Measurements from ENCODE around the gene FAXC.
A peak's percentile ranks its signal among the peaks of the same experiment; 100 is the strongest.
"Not testable (repeated sequence)": the region's sequence is repeated elsewhere in the genome, so short reads cannot be mapped to it uniquely, and the experiment has no call there.

FAXC gene

DNA sequence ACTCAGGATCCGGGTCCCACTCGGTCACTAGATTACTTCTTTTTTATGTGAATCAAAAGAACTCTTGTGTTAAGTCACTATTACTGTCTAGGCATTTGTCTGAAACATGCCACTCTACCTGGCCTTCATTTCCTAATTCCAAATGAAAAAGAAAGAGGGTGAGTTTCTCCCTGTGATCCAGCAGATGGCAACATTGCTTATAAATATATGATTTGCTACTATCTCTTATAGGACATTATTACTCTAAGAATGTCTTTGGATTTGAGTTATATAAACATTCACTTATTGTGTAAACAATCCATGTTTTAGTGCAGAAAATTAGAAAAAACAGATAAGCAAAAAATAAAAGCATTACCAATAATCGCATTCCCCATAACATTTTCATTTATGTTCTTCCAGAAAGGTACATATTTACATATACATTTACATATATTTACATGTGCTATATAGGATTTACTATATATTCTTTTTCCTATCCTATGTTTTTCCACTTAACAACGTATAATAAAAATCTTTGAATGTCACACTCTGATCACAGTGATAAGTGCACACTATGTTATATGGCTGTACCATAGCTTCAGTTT lies 66.9 kb downstream of the FAXC start:
- peak; percentile 46 to 49 for DNase-seq

DNA sequence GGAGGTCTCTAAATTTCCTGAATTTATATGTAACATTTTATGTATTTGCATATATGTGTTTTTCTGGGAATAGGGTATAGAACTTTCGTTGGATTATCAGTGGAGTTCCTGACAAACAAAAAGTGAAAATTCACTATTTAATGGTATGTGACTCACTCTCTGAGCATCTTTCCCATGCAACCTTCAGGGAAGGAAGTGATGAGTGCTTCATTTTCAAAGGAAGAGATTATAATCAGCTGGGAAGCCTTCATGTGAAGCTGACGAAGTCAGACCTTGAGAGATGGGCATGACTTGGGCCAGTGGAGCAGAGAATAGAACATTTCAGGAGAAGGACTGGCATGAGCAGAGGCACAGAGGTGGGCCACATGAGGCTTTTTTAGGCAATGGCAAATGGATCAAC lies 72.7 kb downstream of the FAXC start:
- DNase-seq, result no peak

DNA sequence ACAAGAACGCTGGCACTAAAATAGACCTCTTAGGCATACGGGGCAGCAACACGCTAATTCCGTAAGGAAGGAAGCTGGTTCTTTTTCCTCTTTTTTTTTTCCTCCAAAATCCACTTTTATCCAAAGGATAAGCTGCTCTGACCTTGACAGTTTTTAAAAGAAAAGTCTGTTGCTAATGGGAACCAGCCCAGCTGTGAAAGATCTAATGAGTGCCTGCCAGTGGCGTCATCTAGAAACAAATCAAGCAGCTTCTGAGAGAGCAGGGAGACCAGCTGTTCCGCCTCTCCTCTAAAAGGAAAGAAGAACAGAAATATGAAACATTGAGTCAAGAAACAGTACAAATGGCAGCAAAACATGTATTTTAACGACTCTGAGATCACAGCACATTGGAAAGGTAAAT lies 78.6 kb downstream of the FAXC start:
- no peak for DNase-seq

DNA sequence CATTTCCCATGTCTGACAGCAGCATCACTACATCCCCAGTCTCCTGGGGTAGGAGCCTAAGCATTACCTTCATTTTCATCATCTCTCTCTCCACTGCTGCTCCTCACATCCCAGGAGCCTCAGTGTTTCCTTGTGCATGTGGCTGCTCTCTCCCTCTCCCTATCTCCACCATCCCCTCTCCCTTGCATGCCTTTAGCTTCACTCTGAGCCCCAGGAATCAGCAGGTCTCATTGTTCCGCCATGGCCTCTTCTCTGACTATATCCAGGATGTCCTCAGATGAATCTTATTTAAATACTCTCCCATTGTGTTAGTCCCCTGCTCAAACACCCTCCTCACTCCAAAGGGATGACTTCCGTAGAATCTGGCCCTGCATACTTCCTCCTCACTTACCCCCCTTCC lies 79.4 kb downstream of the FAXC start:
- DNase-seq, result no peak

DNA sequence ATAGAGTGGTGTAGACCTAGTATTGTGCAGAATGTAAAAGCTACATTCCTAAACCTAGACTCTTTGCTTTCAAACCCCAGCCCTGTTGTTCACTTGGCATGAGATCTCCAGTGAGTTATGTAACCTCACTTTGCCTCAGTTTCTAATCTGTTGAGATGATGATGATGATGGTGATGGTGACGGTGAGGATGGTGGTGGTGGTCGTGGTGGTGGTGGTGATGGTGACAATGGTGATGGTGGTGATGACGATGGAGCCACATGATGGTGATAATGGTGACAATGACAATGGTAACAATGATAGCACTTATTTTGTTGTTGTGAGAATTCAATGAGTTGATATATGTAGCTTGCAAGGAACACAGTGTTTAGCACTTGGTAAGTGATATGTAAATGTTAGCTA lies 80.3 kb downstream of the FAXC start:
- DNase-seq, result no peak

DNA sequence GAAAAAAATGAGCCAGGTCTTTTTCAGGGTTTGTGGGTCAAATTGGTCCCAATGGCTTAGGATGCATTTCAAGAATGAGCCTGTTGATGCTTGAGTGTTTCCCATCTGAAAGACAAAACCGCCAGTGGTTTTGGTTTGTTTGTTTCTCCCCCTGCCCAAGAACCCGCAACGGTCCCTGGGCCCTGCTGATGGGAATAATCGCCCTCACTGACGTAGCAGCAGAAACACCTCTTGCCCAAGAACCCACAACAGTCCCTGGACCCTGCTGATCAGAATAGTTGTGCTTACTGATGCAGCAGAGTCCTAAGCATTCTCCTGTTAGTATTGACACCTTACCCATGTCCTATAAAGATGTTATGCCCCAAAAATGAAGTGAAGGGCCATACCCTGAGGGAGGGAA lies 82.5 kb downstream of the FAXC start:
- DNase-seq, result not testable (repeated sequence)

DNA sequence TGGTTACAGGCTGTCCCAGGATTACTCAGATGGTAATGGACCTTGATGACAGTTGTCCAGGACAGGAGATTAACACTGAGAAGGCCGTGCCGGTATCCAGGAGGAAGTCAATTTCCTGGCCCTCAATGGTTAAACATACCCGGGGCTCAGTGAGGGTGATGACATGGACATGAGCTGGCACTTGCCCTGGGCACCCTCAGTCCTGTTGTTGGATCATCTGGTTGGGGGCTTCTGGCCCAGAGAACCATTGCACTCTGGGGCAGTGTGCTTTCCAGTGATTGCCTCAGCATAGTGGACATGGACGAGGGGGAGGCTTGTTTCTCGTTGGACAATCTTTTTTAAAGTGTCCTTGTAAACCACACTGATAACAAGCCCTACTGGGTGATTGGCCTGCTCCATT lies 84.0 kb downstream of the FAXC start:
- DNase-seq, result not testable (repeated sequence)

DNA sequence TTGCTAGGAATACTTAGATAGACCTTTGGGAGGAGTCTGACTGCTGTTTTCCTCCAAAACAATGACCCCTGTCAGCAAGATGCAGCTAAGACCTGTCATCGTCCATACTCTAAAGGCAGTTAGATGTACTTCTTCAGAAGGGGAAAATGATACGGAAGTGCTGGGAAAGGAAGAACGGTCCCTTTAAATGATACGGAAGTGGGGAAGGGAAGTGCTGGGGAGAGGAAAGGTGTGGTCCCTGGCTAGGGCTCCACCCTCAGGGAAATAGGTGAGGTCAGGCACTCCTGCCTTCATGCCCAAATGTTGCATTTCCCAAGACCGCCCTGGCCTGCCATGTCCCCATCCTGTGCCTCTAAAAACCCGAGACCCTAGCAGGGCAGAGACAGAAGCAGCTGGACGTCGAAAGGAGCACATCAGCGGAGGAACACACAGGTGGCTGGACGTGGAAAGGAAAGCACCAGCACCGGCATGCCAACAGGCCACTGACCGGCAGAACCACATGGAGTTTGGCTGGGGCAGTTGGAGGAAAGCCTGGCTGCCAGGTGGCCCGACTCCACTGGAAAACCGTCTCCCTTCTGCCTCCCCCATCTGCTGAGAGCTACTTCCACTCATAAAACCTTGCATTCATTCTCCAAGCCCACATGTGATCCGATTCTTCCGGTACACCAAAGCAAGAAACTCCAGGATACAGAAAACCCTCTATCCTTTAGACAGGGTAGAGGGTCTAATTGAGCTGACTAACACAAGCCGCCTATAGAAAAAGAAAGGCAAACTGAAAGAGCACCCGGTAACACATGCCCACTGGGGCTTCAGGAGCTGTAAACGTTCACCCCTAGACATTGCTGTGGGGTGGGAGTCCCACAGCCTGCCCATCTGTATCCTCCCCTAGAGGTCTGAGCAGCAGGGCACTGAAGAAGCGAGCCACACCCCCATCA lies 94.6 kb downstream of the FAXC start:
- DNase-seq, result no peak

DNA sequence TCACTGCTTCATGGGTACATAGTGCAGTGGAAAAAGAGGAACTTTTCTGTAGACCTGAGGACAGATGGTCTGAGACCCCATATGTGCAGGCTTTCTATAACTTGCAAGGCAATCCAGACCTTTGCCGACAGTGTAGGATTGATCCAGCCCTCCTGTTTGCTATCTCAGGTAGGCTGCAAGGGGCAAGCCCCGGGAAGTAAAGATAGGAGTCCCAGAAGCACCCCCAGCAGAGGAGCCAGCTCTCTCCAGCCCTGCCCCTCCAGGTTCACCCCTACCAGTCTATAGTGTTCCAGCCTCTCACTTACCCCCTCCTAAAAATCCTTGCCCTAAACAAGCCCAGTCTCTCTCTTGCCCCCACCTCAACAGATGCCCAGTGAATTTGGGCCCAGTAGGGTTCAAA lies 96.2 kb downstream of the FAXC start:
- no peak for DNase-seq

DNA sequence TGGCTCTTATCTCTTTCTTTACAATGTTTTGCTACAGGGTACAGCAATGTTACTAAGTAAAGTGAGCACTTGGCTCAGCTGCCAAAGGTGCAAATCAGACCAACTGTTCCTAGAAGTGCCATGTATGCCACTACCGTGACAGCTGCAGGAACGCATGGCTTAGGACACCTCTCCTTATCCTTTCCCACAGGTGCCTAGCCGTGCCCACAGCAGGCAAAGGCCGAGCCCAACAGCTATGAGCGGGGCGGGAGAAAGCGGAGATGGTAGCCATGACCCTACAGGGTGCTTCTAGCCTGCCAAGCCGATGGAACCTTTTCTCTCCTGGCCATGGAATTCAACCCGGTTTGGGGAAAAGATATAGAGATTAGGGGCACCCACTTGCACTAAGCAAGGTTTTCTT lies 97.1 kb downstream of the FAXC start:
- DNase-seq, result no peak

DNA sequence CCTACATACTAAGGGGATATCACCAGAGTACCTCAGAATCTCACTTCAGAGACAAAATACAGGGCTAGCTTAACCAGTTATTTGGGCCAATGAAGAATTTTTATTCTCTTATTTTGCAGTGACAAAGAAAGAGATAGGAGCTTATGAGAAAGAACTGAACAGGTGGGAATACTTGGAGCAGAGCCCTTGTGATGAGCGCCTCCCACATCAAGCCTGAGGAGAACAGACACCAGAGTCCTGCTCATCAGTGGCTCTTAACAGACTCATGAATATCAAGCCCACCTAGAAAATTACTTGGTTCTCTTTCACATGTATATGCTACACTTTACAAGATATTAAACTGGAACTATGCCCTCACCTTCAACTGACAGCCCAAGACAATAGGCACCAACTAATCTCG lies 99.0 kb downstream of the FAXC start:
- DNase-seq, result no peak

DNA sequence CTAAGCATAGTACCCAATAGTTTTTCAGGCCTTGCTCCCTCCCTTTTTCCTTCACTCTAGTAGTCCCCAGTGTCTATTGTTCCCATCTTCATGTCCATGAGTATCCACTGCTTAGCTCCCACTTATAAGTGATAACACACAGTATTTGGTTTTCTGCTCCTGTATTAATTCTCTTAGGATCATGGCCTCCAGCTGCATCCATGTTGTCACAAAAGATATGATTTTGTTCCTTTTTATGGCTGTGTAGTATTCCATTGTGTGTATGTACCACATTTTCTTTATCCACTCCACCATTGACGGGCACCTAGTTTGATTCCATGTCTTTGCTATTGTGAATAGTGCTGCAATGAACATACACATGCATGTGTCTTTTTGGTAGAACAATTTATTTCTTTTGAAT lies 102.9 kb downstream of the FAXC start:
- no peak for DNase-seq

DNA sequence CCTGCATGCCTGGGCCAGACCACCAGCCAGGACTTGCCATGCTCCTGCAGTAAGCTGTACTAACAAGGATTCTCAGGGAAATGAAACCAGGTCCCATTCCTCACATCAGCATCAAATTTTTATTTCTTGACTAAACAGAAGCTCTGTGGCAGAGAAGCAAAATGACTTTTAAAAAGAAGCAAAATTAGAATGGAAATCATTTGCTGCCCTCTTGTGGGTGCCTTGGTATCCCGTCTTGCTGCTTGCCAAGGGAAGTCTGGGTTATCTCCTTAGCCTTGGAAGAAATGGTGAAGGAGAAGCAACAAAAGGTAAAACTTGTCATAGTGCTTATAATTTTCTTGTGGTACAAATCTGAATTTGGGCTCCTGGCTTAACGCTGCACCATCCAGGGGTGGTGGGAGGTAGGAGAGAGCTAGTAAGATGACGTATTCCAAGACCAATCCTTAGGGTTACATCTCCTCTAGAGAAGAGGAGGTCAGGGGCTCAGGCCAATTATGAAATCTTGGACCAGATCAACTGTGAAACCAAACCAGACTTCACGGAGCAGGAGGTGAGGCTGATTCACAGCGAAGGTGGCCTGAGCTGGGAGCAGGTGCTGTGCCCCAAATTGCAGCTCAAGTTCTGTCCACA lies 107.5 kb downstream of the FAXC start:
- peak in 1 of 2 experiments; percentile 56 for DNase-seq

DNA sequence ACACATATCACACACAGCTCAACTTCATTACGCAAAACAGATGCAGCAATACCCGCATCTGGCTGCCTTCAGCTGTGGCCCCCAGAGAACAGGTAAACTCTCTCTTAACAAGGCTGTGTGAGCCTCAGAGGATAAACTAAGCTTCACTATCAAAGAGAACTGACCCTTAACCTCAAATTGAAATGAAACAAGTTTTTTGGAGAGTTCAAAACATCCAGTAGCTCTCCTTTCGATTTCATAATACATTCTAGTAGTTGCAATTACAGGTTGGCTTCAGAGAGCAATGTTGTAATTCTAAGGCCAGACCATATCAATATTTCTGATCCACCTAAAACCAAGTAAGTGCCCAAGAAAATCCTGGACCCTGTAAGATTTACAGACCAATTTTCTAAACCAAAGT lies 113.5 kb downstream of the FAXC start:
- no peak for DNase-seq

DNA sequence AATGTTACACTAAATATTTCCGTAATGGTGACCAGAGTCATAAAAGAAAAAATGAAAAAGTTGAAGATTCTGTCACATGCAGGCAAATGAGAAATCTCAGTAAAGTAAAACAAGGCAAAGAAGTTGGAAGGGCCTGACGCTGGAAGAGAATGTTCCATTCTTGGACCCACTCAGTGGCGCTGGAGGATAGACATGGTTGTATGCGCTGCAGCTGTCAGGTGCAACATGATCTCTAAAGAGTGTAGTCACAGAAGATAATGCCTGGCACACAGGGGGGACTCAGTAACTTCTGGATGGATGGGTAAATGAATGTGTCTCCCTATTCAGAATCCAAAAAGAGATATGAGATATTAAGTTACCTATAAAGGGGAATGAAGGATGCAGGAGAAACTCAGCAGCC lies 116.3 kb downstream of the FAXC start:
- no peak for DNase-seq

DNA sequence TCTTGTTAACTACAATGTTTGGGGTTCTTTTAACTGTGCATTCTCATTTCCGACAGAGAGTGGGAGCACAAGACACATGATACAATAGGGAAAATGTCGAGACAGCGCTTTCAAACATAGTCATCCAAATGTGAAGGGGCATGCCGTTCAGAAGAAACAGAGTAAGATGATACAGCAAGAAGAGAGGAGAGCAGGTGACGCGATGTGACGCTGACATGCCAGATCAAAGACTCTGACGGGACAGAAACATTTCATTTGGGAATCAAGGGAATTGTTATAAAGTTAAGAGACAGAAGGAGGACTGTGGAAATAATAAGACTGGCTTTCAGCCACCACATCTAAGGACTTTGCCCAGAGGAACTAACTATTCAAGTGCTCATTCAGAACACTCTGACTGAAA lies 117.4 kb downstream of the FAXC start:
- DNase-seq, result no peak

DNA sequence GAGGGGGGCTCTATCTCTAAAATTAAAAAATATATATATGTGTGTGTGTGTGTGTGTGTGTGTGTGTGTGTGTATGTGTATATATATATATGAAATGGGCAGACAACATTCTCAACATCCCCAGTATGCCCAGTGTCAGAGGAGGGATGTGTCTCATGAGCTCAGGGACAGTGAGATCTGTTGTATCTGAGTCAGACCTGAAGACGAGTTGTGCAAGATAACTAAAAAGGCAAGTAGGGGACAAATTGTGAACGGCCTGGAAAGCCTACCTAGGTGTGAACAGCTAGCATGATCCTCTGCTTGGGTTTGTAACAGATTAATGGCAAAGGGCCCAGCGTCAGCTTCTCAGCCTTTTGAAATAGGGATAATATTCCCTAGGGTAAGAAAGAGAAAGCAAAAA lies 124.3 kb downstream of the FAXC start:
- DNase-seq, result no peak
